COLO668 (cell line): ENCODE measurements around the gene NSL1.
"Not testable (repeated sequence)": the region's sequence is repeated elsewhere in the genome, so short reads cannot be mapped to it uniquely, and the experiment has no call there.

Source experiments
- DNase-seq: peaks from one replicate; lab custom pipeline; 2025; ENCODE audit not compliant: unreplicated experiment; lab: John Stamatoyannopoulos, UW

Gene NSL1

GRCh38 chr1:212791676-212792395 is at the start of gene NSL1, which contains the start of gene TATDN3:
TSS of gene NSL1 (minus strand) at chr1:212791777. CDS start at chr1:212791763, 14 bp downstream.
TSS of gene TATDN3 (plus strand) at chr1:212791894. CDS start at chr1:212791922, 28 bp downstream.
- peak; percentile 98 for DNase-seq

GRCh38 chr1:212838145-212838544 is 46.6 kb upstream of the NSL1 start:
- no peak for DNase-seq

- DNase-seq, result not testable (repeated sequence)
These were observed 41.9 kb upstream of the NSL1 start for GRCh38 chr1:212833211-212834207.

- DNase-seq, result no peak
These were observed 36.8 kb upstream of the NSL1 start for GRCh38 chr1:212828395-212828794.

- no peak for DNase-seq
These were observed 36.3 kb upstream of the NSL1 start for GRCh38 chr1:212827831-212828278.

- no peak for DNase-seq
These were observed 35.7 kb upstream of the NSL1 start for GRCh38 chr1:212827171-212827776.

- no peak for DNase-seq
These were observed 34.3 kb upstream of the NSL1 start for GRCh38 chr1:212825798-212826452.

GRCh38 chr1:212824201-212824600 is 32.6 kb upstream of the NSL1 start:
- no peak for DNase-seq

- DNase-seq, result no peak
These were observed 31.4 kb upstream of the NSL1 start for GRCh38 chr1:212822956-212823355.

GRCh38 chr1:212820969-212821368 is 29.4 kb upstream of the NSL1 start:
- no peak for DNase-seq

- no peak for DNase-seq
These were observed 28.1 kb upstream of the NSL1 start for GRCh38 chr1:212819726-212820125.

GRCh38 chr1:212816567-212817278 is 25.1 kb upstream of the NSL1 start:
- no peak for DNase-seq

- peak; percentile 49 for DNase-seq
These were observed 23.2 kb upstream of the NSL1 start for GRCh38 chr1:212814537-212815334.

- DNase-seq, result no peak
These were observed 14.2 kb upstream of the NSL1 start for GRCh38 chr1:212805767-212806166.

- no peak for DNase-seq
These were observed 6.1 kb upstream of the NSL1 start for GRCh38 chr1:212797681-212798080.

GRCh38 chr1:212794561-212795014 is 3.0 kb upstream of the NSL1 start:
- DNase-seq, result no peak

- no peak for DNase-seq
These were observed 875 bp upstream of the NSL1 start for GRCh38 chr1:212792396-212792908.

- DNase-seq, result no peak
These were observed 309 bp downstream of the NSL1 start for GRCh38 chr1:212791261-212791675.

- no peak for DNase-seq
These were observed 5.7 kb downstream of the NSL1 start for GRCh38 chr1:212785871-212786270.
